ENCODE measurements around the gene SIAH1. TPM values are rescaled to one million over a fixed set of nuclear protein-coding genes. Genes with fewer than 3 reads are reported as not detected.

The SIAH1 gene
- total RNA-seq, 1 experiment from 2014 or later, result 22.7 TPM

GRCh38 chr16:48365601-48366164 is 19.5 kb downstream of the SIAH1 start (continued):
- TF ChIP-seq ZBTB33 (IDR thresholded peaks at IDR 0.05; ENCODE audit: extremely low read depth, insufficient replicate concordance, low read length) (no peak), EZH2 (IDR thresholded peaks at IDR 0.05) (no peak), SP1 (IDR thresholded peaks at IDR 0.05; ENCODE audit: low read depth) (no peak)

GRCh38 chr16:48365025-48365600 is 20.1 kb downstream of the SIAH1 start:
- peaks cover 25 to 31% of the 10 kb centered on the region in 2 experiments for H3K4me1 ChIP-seq (ENCODE audit: control insufficient read depth in 1 of 2, insufficient read depth in 2 of 2, low read length in 2 of 2)
- peaks cover 2 to 7% of the 10 kb centered on the region in 2 experiments; a peak in 2 of 4 replicates for H3K36me3 ChIP-seq (ENCODE audit: control insufficient read depth in 1 of 2, insufficient read depth in 2 of 2, low read length in 2 of 2)
- peak overlapping the region; percentile 94 for H3K4me2 ChIP-seq (ENCODE audit: low read length)
- H3K27me3 ChIP-seq (ENCODE audit: insufficient read depth, low read length), result no peaks in the 10 kb centered on the region
- RAD21 ChIA-PET (ENCODE audit: low non-redundant PET in 1 of 2, low total read pairs in 2 of 2, uncharacterized antibody in 2 of 2, unreplicated experiment in 2 of 2), result no interaction called here
- no peaks in the 10 kb centered on the region; the same call in 1 of the 2 replicates for H4K20me1 ChIP-seq (ENCODE audit: insufficient read depth)
- H3K79me2 ChIP-seq (ENCODE audit: insufficient read depth, low read length), result peaks cover 96% of the 10 kb centered on the region
- intact Hi-C loops (cut with micrococcal nuclease), result no loop called here
- peak overlapping the region; percentile 50 for H3K27ac ChIP-seq (ENCODE audit: low read depth, low read length)
- CTCF ChIA-PET, result interaction anchor here (1.4 to 1.7 kb wide), 3 partner anchors 11 to 265 kb away, joined by 5 to 15 read pairs (median 7); no protein-coding TSS in a partner anchor
- POLR2A ChIA-PET, result interaction anchor here (0.5 to 1.6 kb wide), 7 partner anchors 10 to 1788 kb away, joined by 3 to 6 read pairs (median 4); partner anchors contain the start of gene TENT4B
- BruUV-seq (replicated peaks), result TSS peak; percentile 61
- ATAC-seq, result no peak
- H3K9me2 ChIP-seq (ENCODE audit: insufficient read depth), result no peaks in the 10 kb centered on the region
- H3K4me3 ChIP-seq (replicated peaks in 1 of 2; ENCODE audit: low read depth in 1 of 2, low read length in 2 of 2), result peak overlapping the region; percentile 51 to 64
- no peak overlapping the region for H2AFZ ChIP-seq (ENCODE audit: low read depth, low read length, poor library complexity, severe bottlenecking)
- H3K9ac ChIP-seq (ENCODE audit: low read length), result peak overlapping the region; percentile 68
- no peaks in the 10 kb centered on the region for H3K9me3 ChIP-seq (ENCODE audit: control insufficient read depth in 1 of 2, insufficient read depth in 1 of 2, low read depth in 1 of 2, low read length in 2 of 2)
- DNase-seq (ENCODE audit: low read depth, low spot score), result no peak
- TF ChIP-seq RAD21 (IDR thresholded peaks at IDR 0.05; ENCODE audit: low read depth) (no peak), REST (IDR thresholded peaks at IDR 0.05; ENCODE audit: low read depth) (no peak), SIN3A (IDR thresholded peaks at IDR 0.05; ENCODE audit: low read depth) (no peak), ZFX (IDR thresholded peaks at IDR 0.05) (no peak), FOSL1 (IDR thresholded peaks at IDR 0.05; ENCODE audit: low read depth) (no peak), ZBTB33 (IDR thresholded peaks at IDR 0.05; ENCODE audit: extremely low read depth, insufficient replicate concordance, low read length) (no peak), SP1 (IDR thresholded peaks at IDR 0.05; ENCODE audit: low read depth) (no peak), SRF (IDR thresholded peaks at IDR 0.05; ENCODE audit: low read depth) (no peak), EGR1 (IDR thresholded peaks at IDR 0.05; ENCODE audit: low read depth) (no peak), CEBPB (IDR thresholded peaks at IDR 0.05; ENCODE audit: low read depth) (no peak), EZH2phosphoT487 (IDR thresholded peaks at IDR 0.05; ENCODE audit: borderline replicate concordance) (no peak), EZH2 (IDR thresholded peaks at IDR 0.05) (no peak), YY1 (IDR thresholded peaks at IDR 0.05; ENCODE audit: extremely low read depth, insufficient replicate concordance, low read depth, low read length) (no peak), JUND (IDR thresholded peaks at IDR 0.05) (no peak), CBX3 (IDR thresholded peaks at IDR 0.05; ENCODE audit: low read depth) (no peak), TCF7L2 (IDR thresholded peaks at IDR 0.05; ENCODE audit: borderline replicate concordance, extremely low read depth, insufficient read depth, insufficient read length) (no peak), POLR2AphosphoS5 (IDR thresholded peaks at IDR 0.05; ENCODE audit: low read depth, low read length) (no peak)
